ENCODE measurements around the gene ZNF382. TPM values are rescaled to one million over a fixed set of nuclear protein-coding genes. Genes with fewer than 3 reads are reported as not detected.

ZNF382 gene
- 7.4 TPM for total RNA-seq
- 1 to 10 TPM; 6.7 to 9.0 (median 9.0) TPM for polyA plus RNA-seq

- Histone ChIP-seq H3K9me3 (ENCODE audit: control insufficient read depth in 2 of 2, low read length in 2 of 2) (no peaks in the 10 kb centered on the region), H3K27me3 (ENCODE audit: control insufficient read depth, insufficient read depth, low read length) (no peaks in the 10 kb centered on the region), H3K4me1 (ENCODE audit: control insufficient read depth, insufficient read depth, low read length, poor library complexity, severe bottlenecking) (peaks cover 19% of the 10 kb centered on the region), H3K4me3 (ENCODE audit: low read depth, low read length) (peak within 1 kb of the TSS; percentile 83), H3K27ac (ENCODE audit: insufficient read depth, low read length, poor library complexity, severe bottlenecking) (peak within 1 kb of the TSS; percentile 96), H3K36me3 (ENCODE audit: control insufficient read depth, insufficient read depth, low read length) (peaks cover 13% of the 10 kb centered on the region)
- H3K4me3 Mint-ChIP-seq: peak within 1 kb of the TSS; percentile 93 to 99 (median 96)
- no peaks in the 10 kb centered on the region for H3K27me3 Mint-ChIP-seq
- peaks cover 0 to 14% (median 5%) of the 10 kb centered on the region in 7 donors for H3K9me3 Mint-ChIP-seq
- H3K4me1 Mint-ChIP-seq: peaks cover 20 to 45% (median 23%) of the 10 kb centered on the region in 4 donors
- peak within 1 kb of the TSS; percentile 88 to 97 (median 91) for H3K27ac Mint-ChIP-seq
- H3K36me3 Mint-ChIP-seq: peaks cover 31% of the 10 kb centered on the region
- DNase-seq (peak; percentile 66 to 90 (median 84)), ATAC-seq (ENCODE audit: low read depth in 2 of 2) (peak; percentile 76 to 77)
Measured at GRCh38 chr19:36605101-36605876, at the start of gene ZNF382. Gene ZNF382, plus strand, starts transcription at chr19:36605313. Its CDS starts 4,602 bp downstream, at chr19:36609915.

GRCh38 chr19:36564391-36564790, 40.7 kb upstream of the ZNF382 start:
- Mint-ChIP-seq H3K9me3 (peaks cover 2 to 91% (median 54%) of the 10 kb centered on the region in 7 donors), H3K27ac (no peak overlapping the region), H3K4me1 (peaks cover 7 to 27% (median 13%) of the 10 kb centered on the region in 4 donors), H3K4me3 (no peak overlapping the region), H3K36me3 (peaks cover 79% of the 10 kb centered on the region), H3K27me3 (no peaks in the 10 kb centered on the region)
- Histone ChIP-seq H3K36me3 (ENCODE audit: control insufficient read depth, insufficient read depth, low read length) (peaks cover 76% of the 10 kb centered on the region), H3K9me3 (ENCODE audit: control insufficient read depth in 2 of 2, low read length in 2 of 2) (peaks cover 73 to 98% of the 10 kb centered on the region in 2 experiments), H3K27ac (ENCODE audit: insufficient read depth, low read length, poor library complexity, severe bottlenecking) (no peak overlapping the region), H3K27me3 (ENCODE audit: control insufficient read depth, insufficient read depth, low read length) (no peaks in the 10 kb centered on the region), H3K4me3 (ENCODE audit: low read depth, low read length) (peak overlapping the region; percentile 17), H3K4me1 (ENCODE audit: control insufficient read depth, insufficient read depth, low read length, poor library complexity, severe bottlenecking) (no peaks in the 10 kb centered on the region)
- ATAC-seq (ENCODE audit: low read depth in 2 of 2) (no peak), DNase-seq (no peak)

- no peak for DNase-seq
- Histone ChIP-seq H3K9me3 (ENCODE audit: control insufficient read depth in 2 of 2, low read length in 2 of 2) (peaks cover 23 to 32% of the 10 kb centered on the region in 2 experiments), H3K27me3 (ENCODE audit: control insufficient read depth, insufficient read depth, low read length) (no peaks in the 10 kb centered on the region), H3K4me1 (ENCODE audit: control insufficient read depth, insufficient read depth, low read length, poor library complexity, severe bottlenecking) (peaks cover 21% of the 10 kb centered on the region), H3K27ac (ENCODE audit: insufficient read depth, low read length, poor library complexity, severe bottlenecking) (peak overlapping the region; percentile 93), H3K36me3 (ENCODE audit: control insufficient read depth, insufficient read depth, low read length) (peaks cover 32% of the 10 kb centered on the region), H3K4me3 (ENCODE audit: low read depth, low read length) (peak overlapping the region; percentile 83)
- ATAC-seq (ENCODE audit: low read depth in 2 of 2): no peak
- Mint-ChIP-seq H3K36me3 (peaks cover 45% of the 10 kb centered on the region), H3K27ac (peak overlapping the region; percentile 98 to 99 (median 99)), H3K4me1 (peaks cover 28 to 67% (median 40%) of the 10 kb centered on the region in 4 donors), H3K9me3 (peaks cover 0 to 35% (median 6%) of the 10 kb centered on the region in 7 donors), H3K27me3 (no peaks in the 10 kb centered on the region), H3K4me3 (peak overlapping the region; percentile 94 to 98 (median 96))
Measured at GRCh38 chr19:36572593-36573019, 32.5 kb upstream of the ZNF382 start.

- H3K4me3 Mint-ChIP-seq: peak within 1 kb of the TSS; percentile 94 to 98 (median 96)
- H3K4me1 ChIP-seq (ENCODE audit: control insufficient read depth, insufficient read depth, low read length, poor library complexity, severe bottlenecking): peaks cover 21% of the 10 kb centered on the region
- H3K36me3 Mint-ChIP-seq: peaks cover 39% of the 10 kb centered on the region
- peaks cover 31% of the 10 kb centered on the region for H3K36me3 ChIP-seq (ENCODE audit: control insufficient read depth, insufficient read depth, low read length)
- no peaks in the 10 kb centered on the region for H3K27me3 ChIP-seq (ENCODE audit: control insufficient read depth, insufficient read depth, low read length)
- H3K4me1 Mint-ChIP-seq: peaks cover 28 to 60% (median 35%) of the 10 kb centered on the region in 4 donors
- peak within 1 kb of the TSS; percentile 98 to 99 (median 99) for H3K27ac Mint-ChIP-seq
- peak; percentile 91 to 93 for ATAC-seq (ENCODE audit: low read depth in 2 of 2)
- DNase-seq: peak; percentile 79 to 93 (median 87)
- H3K9me3 ChIP-seq (ENCODE audit: control insufficient read depth in 2 of 2, low read length in 2 of 2): peaks cover 18 to 25% of the 10 kb centered on the region in 2 experiments
- no peaks in the 10 kb centered on the region for H3K27me3 Mint-ChIP-seq
- peaks cover 0 to 28% (median 4%) of the 10 kb centered on the region in 7 donors for H3K9me3 Mint-ChIP-seq
- H3K4me3 ChIP-seq (ENCODE audit: low read depth, low read length): peak within 1 kb of the TSS; percentile 83
- peak within 1 kb of the TSS; percentile 93 for H3K27ac ChIP-seq (ENCODE audit: insufficient read depth, low read length, poor library complexity, severe bottlenecking)
Measured at GRCh38 chr19:36573020-36573894, 31.9 kb upstream of the ZNF382 start, which contains the start of gene ZNF529. Gene ZNF529, minus strand, starts transcription at chr19:36573292. Its CDS starts 946 bp downstream, at chr19:36572346.

GRCh38 chr19:36573895-36574720, 31.0 kb upstream of the ZNF382 start:
- H3K4me1 ChIP-seq (ENCODE audit: control insufficient read depth, insufficient read depth, low read length, poor library complexity, severe bottlenecking): peaks cover 21% of the 10 kb centered on the region
- peak overlapping the region; percentile 94 to 98 (median 96) for H3K4me3 Mint-ChIP-seq
- H3K4me1 Mint-ChIP-seq: peaks cover 24 to 53% (median 29%) of the 10 kb centered on the region in 4 donors
- H3K9me3 Mint-ChIP-seq: peaks cover 0 to 24% (median 2%) of the 10 kb centered on the region in 7 donors
- no peaks in the 10 kb centered on the region for H3K27me3 ChIP-seq (ENCODE audit: control insufficient read depth, insufficient read depth, low read length)
- ATAC-seq (ENCODE audit: low read depth in 2 of 2): no peak
- H3K27ac Mint-ChIP-seq: peak overlapping the region; percentile 98 to 99 (median 99)
- H3K9me3 ChIP-seq (ENCODE audit: control insufficient read depth in 2 of 2, low read length in 2 of 2): peaks cover 14 to 25% of the 10 kb centered on the region in 2 experiments
- DNase-seq: no peak
- peak overlapping the region; percentile 83 for H3K4me3 ChIP-seq (ENCODE audit: low read depth, low read length)
- no peaks in the 10 kb centered on the region for H3K27me3 Mint-ChIP-seq
- H3K36me3 Mint-ChIP-seq: peaks cover 33% of the 10 kb centered on the region
- H3K27ac ChIP-seq (ENCODE audit: insufficient read depth, low read length, poor library complexity, severe bottlenecking): peak overlapping the region; percentile 93
- H3K36me3 ChIP-seq (ENCODE audit: control insufficient read depth, insufficient read depth, low read length): peaks cover 30% of the 10 kb centered on the region

GRCh38 chr19:36574741-36575140, 30.4 kb upstream of the ZNF382 start:
- Histone ChIP-seq H3K36me3 (ENCODE audit: control insufficient read depth, insufficient read depth, low read length) (peaks cover 30% of the 10 kb centered on the region), H3K27ac (ENCODE audit: insufficient read depth, low read length, poor library complexity, severe bottlenecking) (no peak overlapping the region), H3K4me1 (ENCODE audit: control insufficient read depth, insufficient read depth, low read length, poor library complexity, severe bottlenecking) (peaks cover 21% of the 10 kb centered on the region), H3K9me3 (ENCODE audit: control insufficient read depth in 2 of 2, low read length in 2 of 2) (peaks cover 15 to 25% of the 10 kb centered on the region in 2 experiments), H3K27me3 (ENCODE audit: control insufficient read depth, insufficient read depth, low read length) (no peaks in the 10 kb centered on the region), H3K4me3 (ENCODE audit: low read depth, low read length) (peak overlapping the region; percentile 83)
- H3K27me3 Mint-ChIP-seq: no peaks in the 10 kb centered on the region
- peaks cover 23 to 48% (median 28%) of the 10 kb centered on the region in 4 donors for H3K4me1 Mint-ChIP-seq
- H3K36me3 Mint-ChIP-seq: peaks cover 31% of the 10 kb centered on the region
- DNase-seq (no peak), ATAC-seq (ENCODE audit: low read depth in 2 of 2) (no peak)
- peak overlapping the region; percentile 94 to 98 (median 96) for H3K4me3 Mint-ChIP-seq
- peaks cover 0 to 22% (median 3%) of the 10 kb centered on the region in 7 donors for H3K9me3 Mint-ChIP-seq
- H3K27ac Mint-ChIP-seq: peak overlapping the region in 2 of 3 donors; percentile 34 to 98
